GM12878 (cell line): ENCODE results near the gene MTF1. TPM values are rescaled to one million over a fixed set of nuclear protein-coding genes. Genes with fewer than 3 reads are reported as not detected.

ENCODE experiments used
- CEBPB ChIP-seq, 2 experiments: fragments of 150-350 bp in 1 of 2; IDR thresholded peaks; 2 replicates each; pipeline ENCODE4 v1.6.1; 2012 to 2014; ENCODE audit warnings: low read depth in 2 of 2, low read length in 2 of 2, borderline replicate concordance in 1 of 2, inconsistent platforms in 1 of 2
- CEBPZ ChIP-seq: fragments of 150-350 bp; IDR thresholded peaks from 2 replicates; pipeline ENCODE4 v1.6.1; 2016; ENCODE audit warnings: low read depth, low read length
- CTCF ChIP-seq, 3 experiments: IDR thresholded peaks in 2 of 3; conservative IDR thresholded peaks in 1 of 3; 2 replicates each; pipeline ENCODE4 v1.5.1; 2011; ENCODE audit warnings: low read depth in 3 of 3, low read length in 3 of 3, mild to moderate bottlenecking in 3 of 3, control low read depth in 2 of 3, moderate library complexity in 2 of 3, inconsistent platforms in 1 of 3, mixed read lengths in 1 of 3; ENCODE audit not compliant: control insufficient read depth in 2 of 3, insufficient read depth in 1 of 3; ENCODE audit errors: extremely low read depth in 1 of 3
- ESRRA ChIP-seq: IDR thresholded peaks from 2 replicates; pipeline ENCODE4 v1.6.1; 2012; ENCODE audit warnings: mild to moderate bottlenecking, low read length, improper control_type of control experiment
- EZH2 ChIP-seq: IDR thresholded peaks from 2 replicates; pipeline ENCODE4 v1.6.1; 2012; ENCODE audit warnings: low read depth, mild to moderate bottlenecking, control low read depth, inconsistent platforms, low read length, borderline replicate concordance; ENCODE audit not compliant: control insufficient read depth
- HDAC6 ChIP-seq: fragments of 200-600 bp; sonication (generic); IDR thresholded peaks from one replicate; pipeline ENCODE4 v1.8.0; 2017; ENCODE audit warnings: antibody characterized with exemption; ENCODE audit not compliant: unreplicated experiment
- JUNB ChIP-seq: IDR thresholded peaks from 2 replicates; pipeline ENCODE4 v1.6.1; 2016; ENCODE audit warnings: antibody characterized with exemption, mild to moderate bottlenecking
- NFYA ChIP-seq: IDR thresholded peaks from 2 replicates; pipeline ENCODE4 v1.6.1; 2011; ENCODE audit warnings: low read depth, mild to moderate bottlenecking, low read length, improper control_type of control experiment, borderline replicate concordance
- NRF1 ChIP-seq: conservative IDR thresholded peaks from 2 replicates; pipeline ENCODE4 v1.6.1; 2011; ENCODE audit warnings: mild to moderate bottlenecking, low read depth, low read length, improper control_type of control experiment
- POLR2AphosphoS2 ChIP-seq: IDR thresholded peaks from 2 replicates; pipeline ENCODE4 v1.6.1; 2011; ENCODE audit warnings: low read depth, mild to moderate bottlenecking, low read length, improper control_type of control experiment, moderate library complexity
- SIN3A ChIP-seq: IDR thresholded peaks from 2 replicates; pipeline ENCODE4 v1.6.1; 2012; ENCODE audit warnings: low read depth, low read length, improper control_type of control experiment
- ZBED1 ChIP-seq: IDR thresholded peaks from 2 replicates; pipeline ENCODE4 v1.6.1; 2016; ENCODE audit warnings: borderline replicate concordance
- ZNF207 ChIP-seq: fragments of 450-650 bp; IDR thresholded peaks from 2 replicates; pipeline ENCODE4 v1.6.1; 2014; ENCODE audit warnings: antibody characterized with exemption, mild to moderate bottlenecking, borderline replicate concordance
- ZNF24 ChIP-seq: fragments of 450-650 bp; IDR thresholded peaks from 2 replicates; pipeline ENCODE4 v1.6.1; 2017; ENCODE audit warnings: antibody characterized with exemption, mild to moderate bottlenecking
- ZNF384 ChIP-seq: IDR thresholded peaks from 2 replicates; pipeline ENCODE4 v1.6.1; 2012; ENCODE audit warnings: low read depth, mild to moderate bottlenecking, low read length, improper control_type of control experiment, borderline replicate concordance
- polyA plus RNA-seq, 11 experiments: library from polyadenylated mRNA; depleted of rRNA in 4 of 11; unstranded in 6 of 11; stranded (reverse) in 5 of 11; fragments of >200 nt; fragmentation: Nextera tagmentation in 4 of 11; fragmentation: Illumina TruSeq in 1 of 11; extraction: Ambion mirVana in 4 of 11; extraction: Trizol in 1 of 11; gene quantifications; 1 replicate in 1 of 11; 2 replicates in 10 of 11; pipeline versions ENCODE4 v1.2.1 to v1.2.3, GENCODE V29; 2011 to 2016; ENCODE audit warnings: inconsistent platforms in 2 of 11, missing spikeins in 2 of 11, low read depth in 1 of 11
- total RNA-seq, 4 experiments: library from RNA; depleted of rRNA in 3 of 4; stranded (reverse); fragments of >200 nt in 3 of 4; fragmentation: Illumina TruSeq in 1 of 4; extraction: Trizol in 1 of 4; gene quantifications; 2 replicates each; pipeline versions ENCODE4 v1.2.1 to v1.2.3, GENCODE V29; 2013 to 2021
- TF ChIP-seq, protein P1 (sequence below): fragments of 450-650 bp; IDR thresholded peaks from 2 replicates; pipeline ENCODE4 v1.6.1; 2016; ENCODE audit warnings: mild to moderate bottlenecking
- TF ChIP-seq, protein P2 (sequence below): fragments of 450-650 bp; formaldehyde crosslinking; IDR thresholded peaks from 2 replicates; pipeline ENCODE4 v1.5.0; 2022; ENCODE audit warnings: mild to moderate bottlenecking, missing genetic modification characterization

Gene MTF1
- total and polyA plus RNA-seq, 10 of the 15 experiments (the other 5 are each of a cell fraction or from before 2014, with no cell fraction given) = 2.2 to 20.4 (median 6.7) TPM

DNA sequence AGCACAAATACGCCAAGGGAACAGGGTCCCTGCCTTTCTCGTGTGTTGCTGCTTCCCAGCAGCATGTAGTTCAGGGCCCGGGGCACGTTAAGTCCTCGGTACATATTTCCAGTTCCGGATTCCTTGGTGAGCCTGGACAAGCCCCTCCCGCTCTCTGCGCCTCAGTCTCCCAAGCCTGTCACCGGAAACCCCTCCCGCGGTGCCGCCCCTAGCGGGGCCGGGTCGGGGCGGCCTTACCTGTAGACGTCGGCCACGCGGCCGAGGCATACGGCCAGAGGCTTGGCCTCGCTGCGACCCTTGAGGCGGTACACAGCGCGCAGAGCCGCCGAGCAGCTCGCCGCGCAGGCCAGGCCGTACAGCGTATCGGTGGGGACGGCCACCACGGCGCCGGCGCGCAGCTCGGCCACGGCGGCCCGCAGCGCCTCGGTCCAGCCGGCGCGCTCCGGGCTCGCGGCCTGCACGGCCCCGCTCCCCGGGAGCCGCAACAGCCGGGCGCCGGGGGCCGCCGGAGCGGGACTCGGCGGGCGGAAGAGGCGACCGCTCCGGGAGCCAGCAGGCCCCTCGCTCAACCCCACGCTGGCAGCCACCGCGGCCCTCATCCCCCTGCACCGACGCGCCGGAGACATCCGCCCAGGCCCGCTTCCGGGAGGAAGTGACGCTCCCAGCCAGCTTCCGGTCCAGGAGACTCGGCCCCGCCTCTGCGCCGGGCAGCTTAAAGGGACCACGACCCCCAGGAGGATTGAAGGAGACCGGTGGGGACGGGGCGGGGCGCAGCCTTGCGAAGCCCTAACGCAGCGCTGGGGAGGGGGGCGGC lies 51.6 kb downstream of the MTF1 start, which contains the start of the genes C1orf122 and YRDC (continued):
- no peak for TF ChIP-seq CEBPZ
- no peak for TF ChIP-seq ZBED1
- no peak for TF ChIP-seq NFYA
- no peak for TF ChIP-seq CTCF (IDR thresholded peaks at IDR 0.05 in 2 of 3, conservative IDR thresholded peaks at IDR 0.05 in 1 of 3; ENCODE audit: control insufficient read depth in 2 of 3, extremely low read depth in 1 of 3, insufficient read depth in 1 of 3, low read depth in 3 of 3, low read length in 3 of 3)
- no peak for TF ChIP-seq NRF1
- TF ChIP-seq ZNF24 = no peak
- no peak for TF ChIP-seq ZNF207
- no peak for TF ChIP-seq ESRRA
- TF ChIP-seq CEBPB (IDR thresholded peaks at IDR 0.05; ENCODE audit: borderline replicate concordance in 1 of 2, low read depth in 2 of 2, low read length in 2 of 2) = no peak
- TF ChIP-seq JUNB = no peak
- TF ChIP-seq, protein P1, sequence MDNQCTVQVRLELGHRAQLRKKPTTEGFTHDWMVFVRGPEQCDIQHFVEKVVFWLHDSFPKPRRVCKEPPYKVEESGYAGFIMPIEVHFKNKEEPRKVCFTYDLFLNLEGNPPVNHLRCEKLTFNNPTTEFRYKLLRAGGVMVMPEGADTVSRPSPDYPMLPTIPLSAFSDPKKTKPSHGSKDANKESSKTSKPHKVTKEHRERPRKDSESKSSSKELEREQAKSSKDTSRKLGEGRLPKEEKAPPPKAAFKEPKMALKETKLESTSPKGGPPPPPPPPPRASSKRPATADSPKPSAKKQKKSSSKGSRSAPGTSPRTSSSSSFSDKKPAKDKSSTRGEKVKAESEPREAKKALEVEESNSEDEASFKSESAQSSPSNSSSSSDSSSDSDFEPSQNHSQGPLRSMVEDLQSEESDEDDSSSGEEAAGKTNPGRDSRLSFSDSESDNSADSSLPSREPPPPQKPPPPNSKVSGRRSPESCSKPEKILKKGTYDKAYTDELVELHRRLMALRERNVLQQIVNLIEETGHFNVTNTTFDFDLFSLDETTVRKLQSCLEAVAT = no peak
- TF ChIP-seq EZH2 = no peak
- peak; percentile 75 for TF ChIP-seq SIN3A
- no peak for TF ChIP-seq ZNF384
- TF ChIP-seq POLR2AphosphoS2 = peak; percentile 77; the same call in 1 of the 2 replicates
- TF ChIP-seq, protein P2, sequence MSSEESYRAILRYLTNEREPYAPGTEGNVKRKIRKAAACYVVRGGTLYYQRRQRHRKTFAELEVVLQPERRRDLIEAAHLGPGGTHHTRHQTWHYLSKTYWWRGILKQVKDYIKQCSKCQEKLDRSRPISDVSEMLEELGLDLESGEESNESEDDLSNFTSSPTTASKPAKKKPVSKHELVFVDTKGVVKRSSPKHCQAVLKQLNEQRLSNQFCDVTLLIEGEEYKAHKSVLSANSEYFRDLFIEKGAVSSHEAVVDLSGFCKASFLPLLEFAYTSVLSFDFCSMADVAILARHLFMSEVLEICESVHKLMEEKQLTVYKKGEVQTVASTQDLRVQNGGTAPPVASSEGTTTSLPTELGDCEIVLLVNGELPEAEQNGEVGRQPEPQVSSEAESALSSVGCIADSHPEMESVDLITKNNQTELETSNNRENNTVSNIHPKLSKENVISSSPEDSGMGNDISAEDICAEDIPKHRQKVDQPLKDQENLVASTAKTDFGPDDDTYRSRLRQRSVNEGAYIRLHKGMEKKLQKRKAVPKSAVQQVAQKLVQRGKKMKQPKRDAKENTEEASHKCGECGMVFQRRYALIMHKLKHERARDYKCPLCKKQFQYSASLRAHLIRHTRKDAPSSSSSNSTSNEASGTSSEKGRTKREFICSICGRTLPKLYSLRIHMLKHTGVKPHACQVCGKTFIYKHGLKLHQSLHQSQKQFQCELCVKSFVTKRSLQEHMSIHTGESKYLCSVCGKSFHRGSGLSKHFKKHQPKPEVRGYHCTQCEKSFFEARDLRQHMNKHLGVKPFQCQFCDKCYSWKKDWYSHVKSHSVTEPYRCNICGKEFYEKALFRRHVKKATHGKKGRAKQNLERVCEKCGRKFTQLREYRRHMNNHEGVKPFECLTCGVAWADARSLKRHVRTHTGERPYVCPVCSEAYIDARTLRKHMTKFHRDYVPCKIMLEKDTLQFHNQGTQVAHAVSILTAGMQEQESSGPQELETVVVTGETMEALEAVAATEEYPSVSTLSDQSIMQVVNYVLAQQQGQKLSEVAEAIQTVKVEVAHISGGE (CRISPR knock-in tag) = peak; percentile 59
- no peak for TF ChIP-seq HDAC6
